H1 (cell line): ENCODE data around the gene DCTD. TPM values are rescaled to one million over a fixed set of nuclear protein-coding genes. Genes with fewer than 3 reads are reported as not detected.

Source experiments
- SP4 ChIP-seq: IDR thresholded peaks from 2 replicates; pipeline ENCODE4 v1.6.1; 2012; ENCODE audit warnings: low read length, inconsistent platforms
- TEAD4 ChIP-seq: IDR thresholded peaks from 2 replicates; pipeline ENCODE4 v1.6.1; 2012; ENCODE audit warnings: low read depth, low read length, inconsistent platforms, mixed read lengths
- polyA plus RNA-seq, 7 experiments: library from polyadenylated mRNA; depleted of rRNA in 3 of 7; stranded (reverse) in 5 of 7; unstranded in 2 of 7; fragments of >200 nt in 5 of 7; fragments of 200-250 nt in 2 of 7; gene quantifications; 1 replicate in 5 of 7; 2 replicates in 1 of 7; 4 replicates in 1 of 7; pipeline versions ENCODE4 v1.2.1 to v1.2.3, GENCODE V29; 2011 to 2013; ENCODE audit warnings: missing spikeins in 2 of 7, mixed read lengths in 2 of 7
- total RNA-seq: library from RNA; stranded (reverse); fragmentation: NEBNext Ultra II Directional; extraction: Animal tissue kit (Norgen Biotek cat#: 25700); gene quantifications from 2 replicates; pipeline ENCODE4 v1.2.1, GENCODE V29; 2021

DCTD gene
- total and polyA plus RNA-seq, 2 of the 8 experiments (the other 6 are each of a cell fraction or from before 2014, with no cell fraction given): 60.2 to 69.5 TPM

GRCh38 chr4:182938205-182938645, 21.0 kb upstream of the DCTD start (continued):
- TF ChIP-seq TEAD4: peak; percentile 69; the same call in 1 of the 2 replicates
- no peak for TF ChIP-seq SP4
- TF ChIP-seq, all 59 proteins: peak for 7
